VCaP (cell line): ENCODE data around the gene PRRX1.
A peak's percentile ranks its signal among the peaks of the same experiment; 100 is the strongest.

ENCODE experiments used
- H3K27ac ChIP-seq: fragments of 450-650 bp; 2 replicates; pipeline ENCODE4 v1.5.1; 2017
- TF ChIP-seq, protein P1 (sequence below): fragments of 450-650 bp; conservative IDR thresholded peaks from 2 replicates; pipeline ENCODE4 v1.5.1; 2017; ENCODE audit warnings: mild to moderate bottlenecking, moderate library complexity

The PRRX1 gene

DNA sequence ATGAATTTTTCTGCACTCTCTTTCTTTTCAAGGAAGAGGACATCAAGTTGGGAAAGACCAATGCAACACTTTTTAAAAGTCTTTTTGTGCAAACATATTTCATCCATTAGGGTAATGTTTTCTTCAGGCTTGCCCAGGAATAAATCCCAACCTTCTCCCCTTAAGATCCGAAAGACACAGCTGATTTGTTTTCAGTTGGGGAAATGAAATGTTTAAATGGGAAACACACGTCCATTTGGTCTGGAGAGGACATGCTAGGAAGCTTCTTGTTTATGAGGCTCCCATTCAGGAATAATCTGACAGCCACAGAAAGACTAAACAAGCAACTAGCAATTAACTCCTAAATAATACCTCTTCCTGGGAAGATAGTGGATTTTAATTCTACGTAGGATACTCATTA, 91.9 kb downstream of the PRRX1 start:
- TF ChIP-seq, protein P1, sequence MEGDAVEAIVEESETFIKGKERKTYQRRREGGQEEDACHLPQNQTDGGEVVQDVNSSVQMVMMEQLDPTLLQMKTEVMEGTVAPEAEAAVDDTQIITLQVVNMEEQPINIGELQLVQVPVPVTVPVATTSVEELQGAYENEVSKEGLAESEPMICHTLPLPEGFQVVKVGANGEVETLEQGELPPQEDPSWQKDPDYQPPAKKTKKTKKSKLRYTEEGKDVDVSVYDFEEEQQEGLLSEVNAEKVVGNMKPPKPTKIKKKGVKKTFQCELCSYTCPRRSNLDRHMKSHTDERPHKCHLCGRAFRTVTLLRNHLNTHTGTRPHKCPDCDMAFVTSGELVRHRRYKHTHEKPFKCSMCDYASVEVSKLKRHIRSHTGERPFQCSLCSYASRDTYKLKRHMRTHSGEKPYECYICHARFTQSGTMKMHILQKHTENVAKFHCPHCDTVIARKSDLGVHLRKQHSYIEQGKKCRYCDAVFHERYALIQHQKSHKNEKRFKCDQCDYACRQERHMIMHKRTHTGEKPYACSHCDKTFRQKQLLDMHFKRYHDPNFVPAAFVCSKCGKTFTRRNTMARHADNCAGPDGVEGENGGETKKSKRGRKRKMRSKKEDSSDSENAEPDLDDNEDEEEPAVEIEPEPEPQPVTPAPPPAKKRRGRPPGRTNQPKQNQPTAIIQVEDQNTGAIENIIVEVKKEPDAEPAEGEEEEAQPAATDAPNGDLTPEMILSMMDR: no peak
- no peak overlapping the region for H3K27ac ChIP-seq

DNA sequence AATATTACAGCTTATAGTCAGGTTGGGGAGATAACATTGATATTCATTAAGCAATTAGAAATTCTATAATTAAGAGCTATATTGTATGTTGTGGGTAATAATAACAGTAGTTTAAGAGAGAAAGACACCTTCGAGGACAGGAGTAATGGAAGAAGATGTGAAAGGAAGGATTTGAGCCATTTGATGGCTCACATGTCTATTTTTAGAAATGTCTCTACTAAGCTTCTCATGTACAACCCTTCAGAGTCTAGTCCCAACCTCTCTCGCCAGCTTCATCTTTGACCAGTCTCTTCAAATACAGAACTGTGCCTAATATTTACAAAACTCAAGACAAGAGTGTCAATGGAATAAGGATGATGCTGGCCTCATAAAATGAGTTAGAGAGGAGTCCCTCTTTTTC, 95.1 kb downstream of the PRRX1 start:
- TF ChIP-seq, protein P1: no peak

DNA sequence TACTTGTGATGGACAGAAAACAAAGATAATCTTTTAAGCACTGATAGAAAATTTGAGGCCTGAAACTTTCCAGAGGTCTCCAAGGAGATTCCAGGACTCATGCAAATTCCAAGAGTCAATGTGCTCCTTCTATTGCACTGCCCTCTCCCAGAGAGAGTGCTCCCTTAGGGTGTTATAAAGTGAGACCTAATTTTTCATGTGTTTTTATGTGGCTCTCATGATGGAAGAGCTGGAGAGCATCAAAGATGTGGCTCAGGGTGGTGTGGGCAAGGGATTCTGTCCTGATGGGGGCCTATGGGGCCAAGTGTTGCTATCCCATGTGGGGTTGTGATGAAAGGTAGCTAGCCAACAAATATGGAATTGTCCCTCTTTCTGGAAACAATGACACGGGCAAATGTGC, 101.3 kb downstream of the PRRX1 start:
- TF ChIP-seq, protein P1: no peak
- no peak overlapping the region for H3K27ac ChIP-seq

More for the DNA sequence above, 95.1 kb downstream of the PRRX1 start:
- no peak overlapping the region for H3K27ac ChIP-seq

DNA sequence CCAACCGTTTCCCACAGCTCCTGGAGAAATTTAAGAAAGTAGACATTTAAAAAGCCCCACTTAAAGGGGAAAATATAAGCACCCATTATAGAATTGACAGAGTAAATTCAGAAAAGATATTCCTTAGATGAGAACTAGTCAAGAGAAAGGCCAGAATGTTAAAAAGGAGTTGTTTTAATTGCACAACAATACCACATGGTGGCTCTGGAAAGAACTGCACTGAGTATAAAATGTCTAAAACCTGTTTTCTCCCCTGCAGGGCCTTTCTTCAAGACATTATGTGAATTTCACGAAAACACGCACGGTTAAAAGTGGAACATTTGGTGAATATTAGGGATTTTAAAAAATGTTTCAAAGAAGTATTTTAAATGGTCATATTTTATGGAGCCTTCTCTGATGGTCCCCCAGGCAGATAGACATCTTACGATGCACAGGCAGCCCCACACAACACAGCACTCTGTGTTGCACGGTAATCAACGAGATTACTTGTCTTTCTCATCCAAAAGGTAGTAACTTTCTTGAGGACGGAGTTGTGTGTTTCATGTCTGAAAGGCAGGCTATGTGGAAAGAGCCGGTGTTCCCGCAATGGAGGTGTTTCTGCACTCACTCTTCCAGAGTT, 101.9 kb downstream of the PRRX1 start:
- TF ChIP-seq, protein P1: peak; percentile 74
- H3K27ac ChIP-seq: no peak overlapping the region

DNA sequence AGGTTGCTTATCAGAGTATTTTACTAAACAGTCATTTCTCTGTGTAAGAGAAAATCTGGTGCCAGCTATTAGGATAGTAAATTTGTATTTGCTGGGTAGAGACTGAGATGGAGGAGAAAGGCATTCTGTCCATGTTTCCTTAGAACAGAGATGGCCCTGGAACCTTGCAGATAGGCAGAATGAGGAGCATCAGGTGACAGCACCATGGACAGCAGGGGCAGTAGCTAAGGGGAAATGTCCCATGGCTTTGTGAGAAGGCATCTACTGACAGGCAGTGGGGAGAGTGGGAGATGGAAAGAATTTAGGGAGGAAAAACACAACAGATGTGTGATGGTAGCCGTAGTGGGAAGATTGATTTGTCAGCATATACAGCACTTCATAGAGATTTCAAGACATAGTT, 105.0 kb downstream of the PRRX1 start:
- TF ChIP-seq, protein P1: no peak
- no peak overlapping the region for H3K27ac ChIP-seq

DNA sequence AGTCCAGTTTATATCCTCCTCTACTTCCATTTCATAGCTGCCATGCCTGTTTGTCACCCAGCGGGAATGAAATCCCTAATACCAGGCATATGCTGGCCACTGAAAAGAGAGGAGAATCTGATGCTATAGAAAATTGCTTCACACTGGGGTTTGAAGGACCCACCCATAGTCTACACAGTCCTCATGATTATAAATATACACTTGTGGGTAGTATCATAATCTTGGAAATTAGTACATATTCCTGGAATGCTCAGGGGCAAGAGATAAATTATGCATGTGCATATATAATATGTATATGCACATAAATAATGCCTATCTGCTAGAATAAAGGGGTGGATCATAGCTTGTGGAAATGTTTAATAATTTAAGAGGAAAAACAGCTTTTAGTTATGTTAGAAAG, 105.8 kb downstream of the PRRX1 start:
- no peak overlapping the region for H3K27ac ChIP-seq
- TF ChIP-seq, protein P1: no peak

DNA sequence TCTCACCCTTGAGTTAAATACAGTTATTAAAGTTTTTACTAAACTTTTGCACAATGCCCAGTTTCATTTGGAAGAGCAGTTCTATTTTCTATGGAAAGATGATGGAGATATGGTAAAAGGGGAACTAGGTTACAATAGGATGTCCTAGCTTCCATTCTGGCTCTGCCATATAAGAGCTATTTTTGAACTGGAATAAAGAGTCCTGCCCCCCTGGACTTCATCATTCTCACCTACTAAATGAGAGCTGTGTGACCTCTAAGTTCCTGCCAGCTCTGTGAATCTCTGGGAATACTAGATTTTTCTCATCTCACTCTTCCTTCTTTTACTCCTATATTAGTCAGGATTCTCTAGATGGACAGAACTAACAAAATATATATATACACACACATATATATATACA, 106.3 kb downstream of the PRRX1 start:
- H3K27ac ChIP-seq: no peak overlapping the region
- TF ChIP-seq, protein P1: no peak

DNA sequence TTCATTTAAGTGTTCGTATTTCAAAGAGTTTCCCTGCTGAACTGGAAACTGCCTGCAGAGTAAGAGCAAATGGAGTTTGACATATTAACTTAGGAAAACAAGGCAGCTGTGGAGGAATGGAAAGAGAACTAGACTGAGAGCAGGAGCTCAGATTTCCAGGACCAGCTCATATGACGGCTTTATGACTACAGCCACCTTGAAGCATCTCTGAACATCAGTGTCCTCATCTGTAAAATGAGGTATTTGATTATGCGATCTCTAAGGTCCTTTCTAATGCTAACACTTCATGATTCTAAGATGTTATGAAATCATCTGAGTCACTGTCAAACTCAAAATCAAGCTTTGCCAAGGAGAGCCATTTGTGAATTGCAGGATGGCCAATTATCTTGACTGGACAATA, 112.3 kb downstream of the PRRX1 start:
- TF ChIP-seq, protein P1: no peak
- H3K27ac ChIP-seq: no peak overlapping the region
